GM19468 (cell line): ENCODE data around the gene TATDN2.

Source experiments
- ATAC-seq: cut with Tn5 transposase; IDR thresholded peaks from one replicate; pipeline ENCODE4 v1.9.1; 2021; ENCODE audit warnings: mild to moderate bottlenecking, moderate library complexity, moderate number of reproducible peaks; ENCODE audit not compliant: unreplicated experiment; ENCODE audit errors: extremely low read depth

The TATDN2 gene, protein sequence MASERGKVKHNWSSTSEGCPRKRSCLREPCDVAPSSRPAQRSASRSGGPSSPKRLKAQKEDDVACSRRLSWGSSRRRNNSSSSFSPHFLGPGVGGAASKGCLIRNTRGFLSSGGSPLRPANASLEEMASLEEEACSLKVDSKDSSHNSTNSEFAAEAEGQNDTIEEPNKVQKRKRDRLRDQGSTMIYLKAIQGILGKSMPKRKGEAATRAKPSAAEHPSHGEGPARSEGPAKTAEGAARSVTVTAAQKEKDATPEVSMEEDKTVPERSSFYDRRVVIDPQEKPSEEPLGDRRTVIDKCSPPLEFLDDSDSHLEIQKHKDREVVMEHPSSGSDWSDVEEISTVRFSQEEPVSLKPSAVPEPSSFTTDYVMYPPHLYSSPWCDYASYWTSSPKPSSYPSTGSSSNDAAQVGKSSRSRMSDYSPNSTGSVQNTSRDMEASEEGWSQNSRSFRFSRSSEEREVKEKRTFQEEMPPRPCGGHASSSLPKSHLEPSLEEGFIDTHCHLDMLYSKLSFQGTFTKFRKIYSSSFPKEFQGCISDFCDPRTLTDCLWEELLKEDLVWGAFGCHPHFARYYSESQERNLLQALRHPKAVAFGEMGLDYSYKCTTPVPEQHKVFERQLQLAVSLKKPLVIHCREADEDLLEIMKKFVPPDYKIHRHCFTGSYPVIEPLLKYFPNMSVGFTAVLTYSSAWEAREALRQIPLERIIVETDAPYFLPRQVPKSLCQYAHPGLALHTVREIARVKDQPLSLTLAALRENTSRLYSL

DNA sequence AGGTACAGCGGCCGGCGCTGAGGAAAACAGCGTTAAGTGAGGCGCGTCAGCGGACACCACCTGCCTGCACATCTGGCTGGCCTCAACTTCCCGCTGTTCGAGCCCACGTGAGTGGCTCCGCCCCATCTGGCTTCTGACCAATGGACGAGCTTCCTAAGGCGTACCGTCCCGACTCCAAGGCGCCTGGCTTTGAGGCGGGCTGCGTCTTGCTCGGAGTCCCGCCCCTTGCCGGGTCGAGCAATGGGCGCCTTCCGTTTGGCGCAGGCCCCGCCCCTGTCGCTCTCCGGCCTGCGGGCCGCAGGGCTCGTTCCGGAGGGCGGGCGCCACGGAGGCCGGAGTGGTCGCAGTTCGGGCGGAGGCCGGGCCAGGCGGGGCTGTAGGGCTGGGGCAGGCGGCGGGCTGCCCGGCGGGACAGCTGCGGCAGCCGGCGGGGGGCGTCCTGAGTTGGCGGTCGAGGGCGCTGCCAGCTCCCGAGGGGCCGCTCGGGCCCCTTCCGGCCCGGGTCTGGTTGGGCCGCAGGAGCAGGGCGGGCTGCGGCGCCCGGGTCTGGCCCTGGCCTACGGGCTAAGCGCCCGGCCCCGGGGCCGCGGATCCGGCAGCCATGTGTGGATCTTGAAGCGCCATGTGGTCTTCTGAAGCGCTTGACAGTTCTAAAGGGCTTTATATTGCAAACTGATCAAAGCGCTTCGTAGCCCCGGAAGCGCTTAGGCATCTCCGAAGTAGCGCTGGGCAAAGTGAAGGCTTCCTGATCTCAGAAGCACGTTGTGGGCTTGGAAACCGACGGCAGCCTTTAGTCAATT is at the start of gene TATDN2:
TATDN2 (plus strand) TSS at position 276 of the 800 bp plus-strand sequence. CDS start 742 bp downstream, outside the sequence.
- ATAC-seq: peak; percentile 91

DNA sequence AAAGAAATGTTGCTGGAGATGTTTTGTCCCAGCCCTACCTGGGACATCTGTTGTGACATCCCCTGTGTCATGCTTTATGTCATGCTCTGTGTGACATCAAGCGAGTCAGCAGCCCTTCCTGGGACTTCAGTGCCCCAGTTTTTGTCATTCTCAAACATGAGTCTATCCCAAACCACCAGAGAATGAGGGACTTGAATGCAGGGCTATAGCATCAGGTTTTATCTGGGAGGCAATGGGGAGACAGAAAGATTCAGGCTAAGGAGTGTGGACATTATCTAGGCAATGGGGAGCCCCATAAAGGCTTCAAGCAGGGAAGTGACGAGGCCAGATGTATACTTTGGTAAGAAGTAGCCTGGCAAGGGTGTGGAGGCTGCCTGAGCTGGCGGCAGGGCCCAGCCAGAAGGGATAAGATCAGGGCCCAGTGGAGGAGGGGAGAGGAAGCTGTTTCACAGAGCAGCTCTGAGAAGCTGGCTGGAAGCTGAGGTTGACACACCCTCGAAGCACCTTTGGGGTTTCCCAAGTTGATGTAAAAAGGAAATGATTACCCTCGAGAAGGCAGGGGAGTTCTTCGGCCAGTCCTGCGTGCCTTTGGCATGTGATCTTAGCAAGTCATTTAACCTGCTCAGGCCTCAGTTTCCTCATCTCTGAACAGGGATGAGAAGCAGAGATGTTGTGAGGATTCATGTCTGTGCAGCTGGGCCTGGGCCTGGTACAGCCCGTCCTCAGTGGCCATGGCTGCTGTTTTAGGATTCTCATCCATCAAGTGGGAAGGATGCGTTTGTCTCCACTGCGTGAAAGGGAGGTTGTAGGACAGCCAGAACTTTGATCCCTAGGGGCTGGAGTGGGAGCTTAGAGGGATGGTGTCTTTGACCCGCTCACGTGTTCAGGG is 49.3 kb upstream of the TATDN2 start:
- ATAC-seq: no peak

DNA sequence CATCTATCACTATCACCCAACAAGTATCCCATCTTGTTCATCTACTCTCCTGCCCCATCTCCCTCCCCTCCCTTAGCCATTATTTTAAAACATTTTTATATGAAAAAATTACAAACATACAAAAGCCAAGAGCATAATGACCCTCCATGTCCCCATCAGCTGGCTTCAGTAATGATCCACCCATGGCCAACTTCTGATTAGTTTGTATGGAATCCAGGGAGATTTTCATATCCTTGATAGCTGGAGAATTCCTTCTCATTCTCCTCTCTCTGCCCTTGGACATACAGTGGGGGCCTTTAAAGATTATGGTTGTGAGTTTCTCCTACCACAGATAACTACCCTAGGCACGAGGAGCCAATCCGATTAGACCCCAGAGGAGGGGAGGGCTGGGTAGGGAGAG is 43.3 kb upstream of the TATDN2 start:
- no peak for ATAC-seq

DNA sequence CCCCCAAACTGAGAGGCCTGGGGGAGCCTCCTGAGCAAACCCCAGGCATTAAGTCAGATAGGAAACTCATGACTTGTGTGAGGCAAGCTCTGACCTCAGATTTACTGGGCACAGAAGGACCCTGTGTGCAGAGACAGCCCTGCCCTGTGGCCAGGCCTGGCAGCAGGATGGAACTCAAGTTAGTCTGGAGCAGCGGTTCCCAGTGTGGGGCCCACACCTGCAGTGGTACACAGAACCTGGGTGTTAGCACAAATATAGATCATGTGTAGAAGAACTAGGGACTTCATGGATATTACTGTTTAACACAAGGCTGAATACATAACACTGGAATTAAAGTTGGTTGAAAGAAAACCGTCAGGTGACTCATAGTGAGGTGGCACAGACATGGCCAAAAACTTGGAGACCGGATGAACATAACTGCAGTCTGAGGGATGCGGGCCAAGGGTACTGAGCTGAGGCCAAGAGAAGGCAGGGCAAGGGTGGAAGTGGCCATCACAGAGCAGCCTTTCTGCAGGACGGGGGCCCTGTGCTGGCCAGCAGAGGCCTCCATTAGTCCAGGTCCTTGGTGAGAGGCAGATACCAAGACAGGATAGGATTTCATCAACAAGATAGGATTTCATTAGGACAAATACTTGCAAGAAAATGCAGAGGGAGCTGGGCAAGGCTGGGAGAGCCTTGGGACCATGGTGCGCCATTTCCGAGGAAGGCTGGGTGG is 42.7 kb upstream of the TATDN2 start:
- no peak for ATAC-seq

DNA sequence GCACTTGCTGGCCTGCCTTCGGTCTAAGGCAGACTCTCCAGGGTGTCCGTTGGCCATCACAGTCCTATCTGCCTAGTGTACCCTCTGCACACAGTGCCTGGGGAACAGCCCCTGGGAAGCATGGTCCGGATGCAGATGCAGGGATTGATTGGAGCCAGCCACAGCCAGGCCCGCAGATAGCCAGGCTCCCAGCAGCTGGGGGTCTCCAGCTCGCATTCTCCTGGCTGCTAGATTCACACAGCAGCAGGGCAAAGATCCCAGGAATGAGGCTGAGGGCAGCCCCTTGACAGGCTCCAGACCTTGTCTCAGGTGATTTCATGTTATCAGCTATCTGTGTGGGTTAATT is 42.1 kb upstream of the TATDN2 start:
- ATAC-seq: no peak

DNA sequence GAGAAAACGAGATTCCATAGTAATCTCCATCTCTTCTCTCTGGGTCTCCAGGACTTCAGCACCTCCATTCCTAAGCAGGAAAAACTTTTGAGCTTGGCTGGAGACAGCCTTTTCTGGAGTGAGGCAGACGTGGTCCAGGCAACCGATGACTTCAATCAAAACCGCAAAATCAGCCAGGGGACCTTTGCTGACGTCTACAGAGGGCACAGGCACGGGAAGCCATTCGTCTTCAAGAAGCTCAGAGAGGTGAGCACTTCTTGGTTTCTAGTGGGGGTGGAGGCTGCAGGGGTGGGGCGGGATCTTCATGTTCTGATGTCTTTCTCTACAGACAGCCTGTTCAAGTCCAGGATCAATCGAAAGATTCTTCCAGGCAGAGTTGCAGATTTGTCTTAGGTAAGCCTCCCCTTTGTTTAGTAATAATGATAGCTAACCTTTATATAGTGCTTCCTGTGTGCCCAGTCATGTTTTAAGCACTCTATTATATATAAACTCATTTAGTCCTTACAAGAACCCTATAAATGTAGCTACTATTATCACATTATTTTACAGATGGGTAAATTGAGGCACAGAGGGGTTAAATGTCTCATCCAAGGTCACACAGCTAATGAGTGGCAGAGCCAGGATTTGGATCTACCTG is 35.0 kb upstream of the TATDN2 start:
- no peak for ATAC-seq

DNA sequence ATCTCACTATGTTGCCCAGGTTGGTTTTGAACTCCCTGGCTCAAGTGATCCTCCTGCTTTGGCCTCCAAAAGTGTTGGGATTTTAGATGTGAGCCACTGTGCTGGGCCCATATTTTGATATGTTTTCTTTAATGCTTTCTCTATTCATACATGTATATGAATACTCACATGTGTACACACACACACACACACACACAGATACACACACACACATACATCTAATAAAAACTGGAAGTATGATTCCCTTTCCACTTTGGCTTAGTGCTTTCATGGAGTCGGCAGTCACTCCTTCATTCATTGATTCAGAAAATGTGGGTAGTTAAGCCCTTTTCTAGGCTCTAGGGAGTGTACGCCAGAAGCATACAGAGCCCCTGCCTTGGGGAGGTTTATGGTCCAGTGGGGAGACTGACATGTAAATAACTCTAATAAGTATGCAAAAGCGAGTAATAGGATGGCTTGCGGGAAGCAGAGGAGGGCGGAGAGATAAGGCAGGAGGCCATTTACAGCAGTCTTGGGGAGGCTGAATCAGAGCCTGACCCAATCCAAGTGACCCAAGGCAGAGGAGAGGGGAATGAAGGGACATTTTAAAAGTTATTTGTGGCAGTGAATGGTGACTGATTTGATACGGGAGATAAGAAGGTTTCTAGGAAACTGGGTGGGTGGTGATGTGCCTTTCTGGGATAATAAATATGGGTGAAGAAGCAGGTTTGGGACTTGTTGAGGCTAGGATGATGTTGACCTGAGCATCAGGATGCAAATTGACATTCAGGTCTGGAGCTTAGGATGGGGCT is 32.5 kb upstream of the TATDN2 start:
- ATAC-seq: no peak

DNA sequence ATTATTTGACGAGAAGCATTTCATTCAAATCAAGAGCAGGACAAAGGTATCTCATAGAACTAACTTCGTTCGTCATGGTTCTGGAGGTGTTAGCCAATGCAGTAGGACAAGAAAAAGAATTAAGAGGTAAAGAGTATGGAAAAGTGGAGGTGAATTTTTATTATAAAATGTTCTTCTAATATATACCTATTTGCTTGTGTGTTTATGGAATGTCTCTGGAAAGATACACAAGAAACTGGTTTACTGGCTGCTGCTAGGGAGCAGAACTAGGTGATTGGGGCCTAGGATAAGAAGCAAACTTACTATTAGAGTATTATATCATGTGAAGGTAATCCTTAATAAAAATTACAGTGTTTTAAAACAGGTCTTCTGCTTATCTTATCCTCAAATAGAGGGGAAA is 30.9 kb upstream of the TATDN2 start:
- no peak for ATAC-seq

DNA sequence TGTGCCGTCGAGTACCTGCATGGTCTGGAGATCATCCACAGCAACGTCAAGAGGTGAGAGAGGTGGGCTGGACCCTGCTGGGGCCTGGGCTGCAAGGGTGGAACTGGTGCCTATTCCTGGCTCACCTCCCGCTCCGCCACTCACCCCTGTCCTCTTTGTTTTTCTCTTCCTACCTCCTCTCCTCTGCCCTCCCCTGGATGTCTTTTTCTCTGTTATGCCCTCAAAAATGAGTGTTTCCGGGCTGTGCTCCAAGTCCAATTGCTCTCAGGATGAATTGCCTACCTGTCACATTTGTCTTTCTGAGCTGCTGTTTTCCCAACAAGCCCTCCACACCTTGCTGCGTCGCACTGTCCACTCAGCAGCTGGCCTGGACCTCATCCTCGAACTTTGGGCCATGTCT is 28.5 kb upstream of the TATDN2 start:
- ATAC-seq: no peak

DNA sequence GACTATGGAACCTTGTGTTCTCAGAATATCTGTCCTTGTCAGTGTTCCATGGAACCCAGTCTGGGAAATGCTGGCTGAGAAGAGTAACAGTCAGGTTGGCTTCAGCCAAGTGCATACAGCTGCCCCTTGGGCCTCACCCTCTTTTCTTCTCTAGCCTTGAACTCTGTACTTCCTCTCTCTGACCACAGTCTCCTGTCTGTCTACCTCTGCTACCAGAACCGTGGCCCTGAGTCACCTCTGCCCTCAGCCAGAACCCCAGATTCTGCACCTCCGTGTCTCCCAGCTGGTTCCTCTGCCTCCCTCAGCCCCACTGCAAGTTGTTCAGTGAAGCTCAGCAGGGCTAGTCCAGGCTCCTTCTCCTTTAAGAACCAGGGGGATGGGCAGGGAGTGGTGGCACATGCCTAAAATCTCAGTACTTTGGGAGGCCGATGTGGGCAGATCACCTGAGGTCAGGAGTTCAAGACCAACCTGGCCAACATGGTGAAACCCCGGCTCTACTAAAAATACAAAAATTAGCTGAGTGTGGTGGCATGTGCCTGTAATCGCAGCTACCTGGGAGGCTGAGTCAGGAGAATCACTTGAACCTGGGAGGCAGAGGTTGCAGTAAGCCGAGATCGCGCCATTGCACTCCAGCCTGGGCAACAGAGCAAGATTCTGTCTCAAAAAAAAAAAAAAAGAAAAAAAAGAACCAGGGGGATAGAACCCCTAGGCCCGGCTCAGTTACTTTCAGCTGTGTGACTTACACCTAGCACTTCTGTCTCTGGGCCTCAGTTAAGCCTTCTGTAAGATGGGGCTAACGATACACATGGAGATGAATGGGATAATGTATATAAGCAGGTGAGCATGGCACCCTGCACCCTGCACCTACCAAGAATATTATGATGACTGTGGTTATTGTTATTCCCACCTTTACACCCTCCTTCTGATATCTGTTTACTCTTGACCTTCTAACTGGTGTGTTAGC is 24.3 kb upstream of the TATDN2 start:
- ATAC-seq: peak; percentile 40

DNA sequence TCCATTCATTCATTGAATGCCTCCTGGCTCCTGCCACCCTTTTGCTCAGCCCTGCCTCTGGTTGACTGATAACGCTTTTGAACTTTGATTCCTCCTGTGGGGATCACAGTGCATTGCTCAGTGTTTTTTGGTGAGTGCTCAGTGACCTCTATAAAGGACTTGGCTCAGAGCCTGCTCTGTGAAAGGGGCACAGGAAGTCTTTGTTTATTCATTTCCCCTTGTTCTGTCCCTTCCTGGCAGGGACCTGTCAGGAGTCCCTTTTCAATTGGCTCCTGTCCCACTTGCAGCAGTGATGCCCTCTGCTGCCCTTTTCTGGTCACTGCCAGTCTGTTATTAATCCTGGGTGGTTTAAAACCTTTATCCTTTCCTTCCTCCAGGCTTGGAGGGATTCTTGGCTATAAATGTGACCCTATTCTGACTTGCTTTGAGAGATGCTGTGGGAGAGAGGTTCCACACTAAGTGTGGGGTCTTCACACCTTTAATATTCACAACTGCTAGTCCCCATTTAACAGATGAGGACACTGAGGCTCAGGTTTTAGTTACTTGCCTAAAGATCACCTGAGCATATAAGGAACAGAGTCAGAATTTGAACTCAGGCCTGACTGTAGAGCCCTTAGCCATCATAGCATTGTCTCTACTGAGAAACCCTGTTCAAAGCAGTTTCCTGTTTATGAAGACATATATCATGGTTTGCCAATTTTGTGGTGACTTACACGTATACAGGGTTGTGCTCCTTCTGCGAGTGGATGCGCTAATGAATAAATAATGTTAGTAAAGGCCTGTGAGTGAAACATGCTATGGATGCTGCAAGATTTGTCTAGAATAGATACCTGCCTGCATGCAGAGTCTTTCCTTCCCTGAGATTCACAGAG is 23.2 kb upstream of the TATDN2 start:
- no peak for ATAC-seq

DNA sequence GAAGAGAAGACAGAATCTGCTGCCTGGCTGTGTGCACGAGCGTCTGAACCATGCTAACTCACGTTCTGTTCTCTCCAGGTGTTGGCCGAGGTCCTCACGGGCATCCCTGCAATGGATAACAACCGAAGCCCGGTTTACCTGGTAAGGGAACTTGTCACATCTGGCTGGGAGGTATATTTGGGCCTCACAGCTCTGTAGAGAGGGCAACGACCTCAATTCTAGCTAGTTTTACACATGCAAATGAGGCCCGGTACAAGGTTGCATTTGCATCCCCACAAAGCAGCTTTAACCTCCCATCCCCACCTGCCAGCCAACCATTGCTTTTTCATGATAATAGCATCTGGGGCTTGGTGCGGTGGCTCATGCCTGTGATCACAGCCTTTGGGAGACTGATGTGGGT is 22.0 kb upstream of the TATDN2 start:
- no peak for ATAC-seq

DNA sequence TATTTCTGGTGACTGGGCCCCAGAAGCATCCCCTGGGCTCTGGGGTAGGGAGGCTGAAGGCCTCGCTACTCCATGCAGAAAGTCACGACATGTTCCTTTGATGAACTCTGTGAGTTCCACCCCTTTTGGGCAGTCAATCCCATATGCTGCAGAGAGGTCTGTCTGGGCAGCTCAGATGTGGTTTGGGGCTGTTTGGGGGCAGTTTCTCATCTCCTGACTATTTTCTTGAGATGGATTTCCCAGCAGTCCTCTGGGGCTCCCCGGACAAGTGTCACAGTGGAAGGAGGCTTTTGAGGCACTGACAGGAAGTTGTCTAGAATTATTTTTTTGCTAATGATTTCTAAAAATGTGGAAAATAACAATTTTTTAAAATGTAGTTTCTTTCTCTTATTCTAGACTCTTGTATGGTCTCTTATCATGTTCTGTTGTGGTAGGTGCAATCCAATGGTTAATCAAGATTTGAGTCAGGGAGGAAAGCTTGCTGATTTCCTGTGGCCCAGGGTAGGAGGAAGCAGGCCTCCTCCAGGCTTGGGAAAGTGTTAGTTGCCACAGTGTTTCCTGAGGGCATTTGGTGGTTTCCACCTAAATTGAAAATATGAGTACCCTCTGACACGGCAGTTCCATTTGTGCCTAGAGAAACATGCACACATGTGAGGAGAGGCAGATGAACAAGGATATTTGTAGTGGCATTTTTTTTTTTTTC is 19.9 kb upstream of the TATDN2 start:
- ATAC-seq: no peak

DNA sequence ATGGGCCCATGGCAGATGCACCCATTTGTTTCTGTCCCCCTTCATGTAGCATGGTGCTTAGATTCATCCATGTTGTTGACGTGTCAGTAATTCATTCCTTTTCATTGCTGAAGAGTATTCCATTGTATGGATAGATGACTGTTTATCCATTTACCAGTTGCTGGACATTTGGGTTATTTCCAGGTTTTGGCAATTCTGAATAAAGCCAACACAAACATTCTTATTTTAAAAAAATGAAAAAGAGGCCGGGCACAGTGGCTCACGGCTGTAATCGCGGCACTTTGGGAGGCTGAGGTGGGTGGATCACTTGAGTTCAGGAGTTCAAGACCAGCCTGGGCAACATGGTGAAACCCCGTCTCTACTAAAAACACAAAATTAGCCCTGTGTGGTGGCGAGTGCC is 18.7 kb upstream of the TATDN2 start:
- ATAC-seq: no peak

DNA sequence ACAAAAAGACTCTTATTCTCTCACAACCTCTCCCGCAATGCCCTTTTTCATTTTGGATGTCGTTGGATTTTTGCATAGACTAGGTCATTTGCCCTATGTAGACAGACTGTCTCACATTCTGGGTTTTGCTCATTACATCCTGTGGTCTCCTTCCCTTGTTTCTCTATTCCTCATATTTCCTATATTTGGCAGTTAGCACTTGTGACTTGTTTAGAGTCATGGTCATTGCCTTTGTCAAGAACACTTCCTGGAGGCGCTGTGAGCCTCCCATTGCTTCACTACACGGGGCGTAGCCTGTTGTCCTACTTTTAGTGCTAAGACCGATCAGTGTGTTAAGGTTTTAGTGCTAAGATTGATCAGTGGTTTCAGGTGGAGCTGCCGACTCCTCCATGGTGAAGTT is 16.1 kb upstream of the TATDN2 start:
- ATAC-seq: no peak
